GM12874 (cell line): Measurements from ENCODE around the gene TNFRSF8.
A peak's percentile ranks its signal among the peaks of the same experiment; 100 is the strongest.

ENCODE experiments used
- TF ChIP-seq, protein P1 (sequence below): IDR thresholded peaks from 2 replicates; pipeline ENCODE4 v1.5.1; 2011; ENCODE audit warnings: low read depth, mild to moderate bottlenecking, control low read depth, low read length, moderate library complexity; ENCODE audit not compliant: insufficient read depth

TNFRSF8 gene

DNA sequence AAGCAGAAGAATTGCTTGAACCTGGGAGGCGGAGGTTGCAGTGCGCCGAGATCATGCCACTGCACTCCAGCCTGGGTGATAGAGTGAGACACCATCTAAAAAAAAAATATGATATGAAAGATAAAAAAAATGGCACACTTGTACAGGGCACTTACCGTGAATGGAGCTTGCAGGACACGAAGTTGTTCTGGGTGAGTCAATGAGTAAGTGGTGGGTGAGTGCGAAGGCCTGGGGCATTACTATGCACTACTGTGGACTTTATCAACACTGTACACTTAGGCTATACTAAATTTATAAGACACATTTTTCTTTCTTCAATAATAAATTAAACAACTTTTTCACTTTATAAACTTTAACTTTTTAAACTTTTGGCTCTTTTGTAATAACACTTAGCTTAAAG, 37.0 kb downstream of the TNFRSF8 start:
- TF ChIP-seq, protein P1, sequence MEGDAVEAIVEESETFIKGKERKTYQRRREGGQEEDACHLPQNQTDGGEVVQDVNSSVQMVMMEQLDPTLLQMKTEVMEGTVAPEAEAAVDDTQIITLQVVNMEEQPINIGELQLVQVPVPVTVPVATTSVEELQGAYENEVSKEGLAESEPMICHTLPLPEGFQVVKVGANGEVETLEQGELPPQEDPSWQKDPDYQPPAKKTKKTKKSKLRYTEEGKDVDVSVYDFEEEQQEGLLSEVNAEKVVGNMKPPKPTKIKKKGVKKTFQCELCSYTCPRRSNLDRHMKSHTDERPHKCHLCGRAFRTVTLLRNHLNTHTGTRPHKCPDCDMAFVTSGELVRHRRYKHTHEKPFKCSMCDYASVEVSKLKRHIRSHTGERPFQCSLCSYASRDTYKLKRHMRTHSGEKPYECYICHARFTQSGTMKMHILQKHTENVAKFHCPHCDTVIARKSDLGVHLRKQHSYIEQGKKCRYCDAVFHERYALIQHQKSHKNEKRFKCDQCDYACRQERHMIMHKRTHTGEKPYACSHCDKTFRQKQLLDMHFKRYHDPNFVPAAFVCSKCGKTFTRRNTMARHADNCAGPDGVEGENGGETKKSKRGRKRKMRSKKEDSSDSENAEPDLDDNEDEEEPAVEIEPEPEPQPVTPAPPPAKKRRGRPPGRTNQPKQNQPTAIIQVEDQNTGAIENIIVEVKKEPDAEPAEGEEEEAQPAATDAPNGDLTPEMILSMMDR, result no peak

DNA sequence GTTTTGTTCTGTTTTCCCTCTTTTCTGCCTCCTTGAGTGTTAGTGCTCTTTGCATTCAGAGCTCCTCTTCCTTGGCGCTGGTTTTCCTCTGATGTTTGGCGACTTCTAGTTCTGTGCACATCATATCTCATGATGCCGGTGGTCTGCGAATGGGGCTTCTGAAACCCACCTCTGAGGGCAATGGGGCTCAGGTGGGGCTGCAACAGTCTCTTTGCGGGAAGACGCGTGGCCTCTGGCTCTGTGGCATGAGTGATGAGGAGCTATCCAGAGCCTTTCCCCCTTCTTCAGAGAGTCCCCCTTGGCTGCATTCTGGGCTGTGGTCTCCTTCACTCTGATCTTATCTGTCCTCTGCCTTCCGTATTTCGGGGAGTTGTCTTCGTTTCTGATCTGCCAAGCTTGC, 39.0 kb downstream of the TNFRSF8 start:
- TF ChIP-seq, protein P1, result no peak

DNA sequence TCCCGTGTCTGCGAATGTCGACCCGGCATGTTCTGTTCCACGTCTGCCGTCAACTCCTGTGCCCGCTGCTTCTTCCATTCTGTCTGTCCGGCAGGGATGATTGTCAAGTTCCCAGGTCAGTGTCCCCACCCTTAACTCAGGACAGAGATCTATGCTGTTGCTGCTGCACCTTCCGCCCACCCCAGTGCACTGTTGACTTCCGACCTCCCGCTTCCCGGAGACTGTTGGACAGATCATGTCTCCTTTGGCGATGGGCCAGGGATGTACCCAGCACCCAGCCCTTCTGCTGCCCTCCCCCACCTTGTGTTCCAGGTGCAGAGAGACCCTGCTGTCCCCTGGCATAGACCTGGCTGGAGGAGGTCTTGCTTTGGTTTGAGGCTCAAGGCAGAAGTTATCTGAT, 41.3 kb downstream of the TNFRSF8 start:
- TF ChIP-seq, protein P1, result no peak

DNA sequence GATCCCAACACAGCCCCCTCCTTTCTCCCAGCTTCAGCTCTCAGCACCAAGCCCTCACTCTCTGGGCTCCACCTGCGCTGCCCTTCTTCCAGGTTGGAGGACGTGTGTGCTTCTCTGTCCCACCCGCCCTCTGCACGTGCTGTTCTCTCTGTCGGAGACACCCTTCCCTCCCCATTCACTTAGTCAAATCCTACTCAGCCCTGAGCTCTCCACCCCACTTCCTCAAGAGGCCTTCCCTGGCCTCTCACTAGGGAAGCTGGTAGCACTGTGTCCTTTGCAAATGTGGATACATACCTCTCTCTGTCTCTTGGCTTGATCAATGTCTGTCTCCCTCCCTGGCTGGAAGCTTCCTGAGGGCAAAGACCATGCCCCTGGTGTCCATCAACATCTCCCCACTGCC, 43.0 kb downstream of the TNFRSF8 start:
- TF ChIP-seq, protein P1, result no peak

DNA sequence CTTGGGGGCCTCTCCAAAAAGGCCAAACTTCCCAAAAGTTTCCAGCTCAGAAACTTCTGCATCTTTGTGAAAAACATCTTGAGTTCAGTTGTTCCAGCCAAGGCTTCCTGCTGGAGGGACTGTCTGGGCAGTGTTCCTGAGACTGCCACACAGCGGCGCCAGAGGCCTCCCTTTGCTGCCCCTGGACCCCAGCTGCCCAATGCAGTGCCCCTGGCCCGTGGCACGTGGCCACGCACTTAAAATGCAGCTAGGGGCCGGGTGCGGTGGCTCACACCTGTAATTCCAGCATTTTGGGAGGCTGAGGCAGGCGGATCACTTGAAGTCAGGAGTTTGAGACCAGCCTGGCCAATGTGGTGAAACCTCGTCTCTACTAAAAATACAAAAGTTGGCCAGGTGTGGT, 43.8 kb downstream of the TNFRSF8 start:
- TF ChIP-seq, protein P1, result peak; percentile 29

DNA sequence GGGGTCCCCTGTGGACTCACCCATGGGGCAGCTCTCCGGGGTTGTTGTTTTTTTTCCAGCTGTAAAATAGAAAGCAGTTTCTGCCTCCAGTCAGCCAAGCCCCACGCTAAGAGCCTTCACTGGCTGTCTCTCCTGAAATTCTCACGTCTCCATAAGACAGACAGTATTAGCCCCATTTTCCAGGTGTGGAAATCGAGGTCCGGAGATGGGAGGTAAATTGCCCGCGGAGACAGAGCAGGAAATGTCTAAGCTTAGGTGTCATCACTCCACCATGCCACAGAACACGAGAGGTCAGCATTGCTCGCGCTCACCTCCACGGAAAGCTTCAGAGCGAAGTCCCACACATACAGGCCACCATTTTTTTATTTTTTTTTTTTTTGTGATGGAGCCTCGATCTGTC, 44.6 kb downstream of the TNFRSF8 start:
- TF ChIP-seq, protein P1, result no peak

DNA sequence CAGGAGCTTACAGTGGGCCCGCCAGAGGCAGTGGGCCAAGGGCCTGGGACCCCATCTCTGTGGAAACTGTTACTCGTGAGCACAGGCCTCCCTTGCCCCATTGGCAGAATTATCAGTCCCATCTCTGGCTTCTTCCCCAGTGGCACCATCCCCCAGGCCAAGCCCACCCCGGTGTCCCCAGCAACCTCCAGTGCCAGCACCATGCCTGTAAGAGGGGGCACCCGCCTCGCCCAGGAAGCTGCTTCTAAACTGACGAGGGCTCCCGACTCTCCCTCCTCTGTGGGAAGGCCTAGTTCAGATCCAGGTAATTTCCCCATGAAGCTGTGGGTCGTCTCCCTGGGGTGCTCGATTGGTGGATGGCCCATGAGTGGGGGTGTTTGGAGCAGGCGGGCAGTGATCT, 46.8 kb downstream of the TNFRSF8 start:
- TF ChIP-seq, protein P1, result no peak

DNA sequence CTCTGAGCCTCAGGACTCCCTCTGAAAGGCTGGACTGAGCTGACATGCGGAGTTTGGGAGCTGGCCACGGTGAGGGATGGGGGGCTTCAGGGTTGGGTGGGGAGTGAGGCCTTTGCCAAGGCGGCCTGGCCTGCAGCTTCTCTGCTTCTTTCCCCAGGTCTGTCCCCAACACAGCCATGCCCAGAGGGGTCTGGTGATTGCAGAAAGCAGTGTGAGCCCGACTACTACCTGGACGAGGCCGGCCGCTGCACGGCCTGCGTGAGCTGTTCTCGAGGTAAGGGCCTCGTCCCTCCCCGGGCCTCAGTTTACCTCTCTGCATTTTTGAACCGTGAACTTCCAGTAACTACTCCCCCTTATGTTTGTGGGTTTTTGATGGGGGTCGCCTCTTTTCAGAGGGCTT, 48.6 kb downstream of the TNFRSF8 start:
- TF ChIP-seq, protein P1, result no peak
